CD14-positive monocyte (primary cell): Measurements from ENCODE around the gene HUNK. TPM values are rescaled to one million over a fixed set of nuclear protein-coding genes. Genes with fewer than 3 reads are reported as not detected.

Experiments
- DNase-seq, 3 donors: peaks; one replicate each; pipeline ENCODE4 v3.0.0-alpha.2; 2011 to 2022
- H2AFZ ChIP-seq: 2 replicates; pipeline ENCODE4 v1.6.0; 2012; ENCODE audit warnings: mild to moderate bottlenecking, low read depth, low read length, inconsistent platforms; ENCODE audit not compliant: insufficient read depth, poor library complexity, severe bottlenecking
- H3K27ac ChIP-seq, 2 donors: 1 replicate in 1 of 2; 2 replicates in 1 of 2; pipeline ENCODE4 v1.5.1; 2012 to 2013; ENCODE audit warnings: low read length in 2 of 2, control low read depth in 1 of 2, inconsistent platforms in 1 of 2, low read depth in 1 of 2, mild to moderate bottlenecking in 1 of 2
- H3K27me3 ChIP-seq, 2 donors: one replicate each; pipeline versions ENCODE4 v1.6.0 to v1.6.1; 2011 to 2013; ENCODE audit warnings: low read length in 2 of 2; ENCODE audit not compliant: control insufficient read depth in 2 of 2, insufficient read depth in 2 of 2
- H3K36me3 ChIP-seq, 2 donors: replicated peaks in 1 of 2; 1 replicate in 1 of 2; 2 replicates in 1 of 2; pipeline versions ENCODE4 v1.5.1 to v1.6.1; 2012 to 2013; ENCODE audit warnings: low read length in 2 of 2, control low read depth in 1 of 2, inconsistent platforms in 1 of 2, mild to moderate bottlenecking in 1 of 2; ENCODE audit not compliant: insufficient read depth in 2 of 2, control insufficient read depth in 1 of 2
- H3K4me1 ChIP-seq, 2 donors: 1 replicate in 1 of 2; 2 replicates in 1 of 2; pipeline versions ENCODE4 v1.5.1 to v1.6.1; 2012 to 2013; ENCODE audit warnings: low read length in 2 of 2, control low read depth in 1 of 2, inconsistent platforms in 1 of 2, mild to moderate bottlenecking in 1 of 2, moderate library complexity in 1 of 2; ENCODE audit not compliant: insufficient read depth in 2 of 2, control insufficient read depth in 1 of 2
- H3K4me2 ChIP-seq: replicated peaks from 2 replicates; pipeline ENCODE3; 2012; ENCODE audit warnings: low read length, moderate library complexity, mild to moderate bottlenecking; ENCODE audit not compliant: poor library complexity, severe bottlenecking; ENCODE audit errors: extremely low read depth
- H3K4me3 ChIP-seq, 3 experiments: fragments of 200-600 bp in 1 of 3; sonication (generic) in 1 of 3; replicated peaks in 1 of 3; 1 replicate in 2 of 3; 2 replicates in 1 of 3; pipeline ENCODE4 v1.5.1; 2011 to 2013; ENCODE audit warnings: low read length in 3 of 3, mild to moderate bottlenecking in 3 of 3, control low read depth in 2 of 3, low read depth in 2 of 3, inconsistent platforms in 1 of 3, moderate library complexity in 1 of 3
- H3K79me2 ChIP-seq: 2 replicates; pipeline ENCODE4 v1.6.0; 2012; ENCODE audit warnings: mild to moderate bottlenecking, control low read depth, inconsistent platforms, low read length, moderate library complexity; ENCODE audit not compliant: insufficient read depth
- H3K9ac ChIP-seq: 2 replicates; pipeline ENCODE4 v1.6.0; 2017; ENCODE audit warnings: low read length, mild to moderate bottlenecking; ENCODE audit not compliant: insufficient read depth, poor library complexity, severe bottlenecking
- H3K9me3 ChIP-seq, 2 donors: replicated peaks in 1 of 2; 1 replicate in 1 of 2; 2 replicates in 1 of 2; pipeline versions ENCODE4 v1.5.1 to v1.6.1; 2012 to 2013; ENCODE audit warnings: low read length in 2 of 2, control low read depth in 1 of 2; ENCODE audit not compliant: control insufficient read depth in 1 of 2, insufficient read depth in 1 of 2
- H4K20me1 ChIP-seq: 2 replicates; pipeline ENCODE4 v1.6.0; 2012; ENCODE audit warnings: mild to moderate bottlenecking, low read length, control low read depth, moderate library complexity; ENCODE audit not compliant: insufficient read depth
- H3K27ac Mint-ChIP-seq, 7 donors: one replicate each; pipeline ENCODE4 v1.8.0; 2020; ENCODE audit warnings: mild to moderate bottlenecking in 7 of 7, mixed read lengths in 7 of 7, moderate library complexity in 6 of 7, inconsistent platforms in 2 of 7
- H3K27me3 Mint-ChIP-seq, 3 donors: one replicate each; pipeline ENCODE4 v1.8.0; 2021 to 2022; ENCODE audit warnings: low read depth in 3 of 3, mild to moderate bottlenecking in 3 of 3, mixed read lengths in 3 of 3, moderate library complexity in 3 of 3, inconsistent platforms in 1 of 3
- H3K36me3 Mint-ChIP-seq, 2 donors: one replicate each; pipeline ENCODE4 v1.8.0; 2020; ENCODE audit warnings: mixed read lengths in 2 of 2, inconsistent platforms in 1 of 2, mild to moderate bottlenecking in 1 of 2
- H3K4me1 Mint-ChIP-seq: one replicate; pipeline ENCODE4 v1.8.0; 2020; ENCODE audit warnings: mild to moderate bottlenecking, mixed read lengths
- H3K4me3 Mint-ChIP-seq, 2 donors: one replicate each; pipeline ENCODE4 v1.8.0; 2020; ENCODE audit warnings: mild to moderate bottlenecking in 2 of 2, mixed read lengths in 2 of 2, moderate library complexity in 1 of 2
- H3K9me3 Mint-ChIP-seq, 7 donors: one replicate each; pipeline ENCODE4 v1.8.0; 2020 to 2022; ENCODE audit warnings: mixed read lengths in 7 of 7, mild to moderate bottlenecking in 6 of 7, moderate library complexity in 6 of 7, inconsistent platforms in 2 of 7
- CTCF ChIP-seq: fragments of 200-600 bp; IDR thresholded peaks from one replicate; pipeline ENCODE4 v1.8.0; 2022; ENCODE audit warnings: antibody characterized with exemption, mild to moderate bottlenecking
- WGBS: methylation state at CpG from one replicate; pipeline ENCODE4 v1.1.5; 2013; ENCODE audit warnings: missing lambda C conversion rate; ENCODE audit not compliant: insufficient coverage; 5-methylcytosine and 5-hydroxymethylcytosine counted together
- intact Hi-C, 2 donors: fragments of 100-400 bp; cut with micrococcal nuclease; formaldehyde crosslinking; loops; one replicate each; pipeline versions ENCODE4 v1.15.0 to v1.15.1; 2023
- polyA plus RNA-seq, 3 donors: library from polyadenylated mRNA; depleted of rRNA in 1 of 3; unstranded in 2 of 3; stranded (reverse) in 1 of 3; fragments of 300-500 nt in 2 of 3; fragments of >200 nt in 1 of 3; fragmentation: Illumina TruSeq in 2 of 3; gene quantifications; 1 replicate in 2 of 3; 2 replicates in 1 of 3; pipeline ENCODE4 v1.2.3, GENCODE V29; 2012 to 2021

HUNK gene
- polyA plus RNA-seq, 3 donors, result not detected

GRCh38 chr21:31875496-31876015 lies 2.7 kb downstream of the HUNK start:
- H3K4me2 ChIP-seq, result no peak overlapping the region
- 93% methylated on average over 12 of the region's 21 CpGs for WGBS
- peaks cover 0 to 19% of the 10 kb centered on the region in 2 donors for H3K9me3 ChIP-seq
- H3K4me3 ChIP-seq, result no peak overlapping the region
- DNase-seq, result no peak
- H3K4me1 Mint-ChIP-seq, result peaks cover 6% of the 10 kb centered on the region
- H3K36me3 Mint-ChIP-seq, result no peaks in the 10 kb centered on the region
- peaks cover 3 to 13% of the 10 kb centered on the region in 2 donors for H3K4me1 ChIP-seq
- no peaks in the 10 kb centered on the region for H3K79me2 ChIP-seq
- H3K4me3 Mint-ChIP-seq, result peak overlapping the region in 1 of 2 donors; percentile 36
- H3K27me3 Mint-ChIP-seq, result peaks cover 52 to 82% (median 52%) of the 10 kb centered on the region in 3 donors
- no peak overlapping the region for H2AFZ ChIP-seq
- no peak overlapping the region for H3K27ac ChIP-seq
- TF ChIP-seq CTCF, result no peak
- no peak overlapping the region for H3K27ac Mint-ChIP-seq
- peaks cover 33 to 58% of the 10 kb centered on the region in 2 donors for H3K27me3 ChIP-seq
- intact Hi-C loops, result loop anchor here in 1 of 2 donors (10.0 kb wide), 1 partner anchor 379 kb away; no protein-coding TSS in a partner anchor
- H3K9me3 Mint-ChIP-seq, result peaks cover 0 to 8% (median 0%) of the 10 kb centered on the region in 7 donors
- no peaks in the 10 kb centered on the region for H3K36me3 ChIP-seq
- no peaks in the 10 kb centered on the region for H4K20me1 ChIP-seq
- no peak overlapping the region for H3K9ac ChIP-seq

- no peak overlapping the region for H3K4me2 ChIP-seq
- H3K27ac ChIP-seq, result no peak overlapping the region
- H3K27me3 ChIP-seq, result peaks cover 18 to 39% of the 10 kb centered on the region in 2 donors
- Mint-ChIP-seq H3K27ac (no peak overlapping the region), H3K27me3 (peaks cover 34 to 67% (median 38%) of the 10 kb centered on the region in 3 donors), H3K9me3 (peaks cover 0 to 5% (median under 1%) of the 10 kb centered on the region in 7 donors), H3K4me1 (peaks cover 1% of the 10 kb centered on the region), H3K36me3 (no peaks in the 10 kb centered on the region), H3K4me3 (no peak overlapping the region)
- H3K79me2 ChIP-seq, result no peaks in the 10 kb centered on the region
- no peak for TF ChIP-seq CTCF
- H3K36me3 ChIP-seq, result no peaks in the 10 kb centered on the region
- H3K4me3 ChIP-seq, result no peak overlapping the region
- intact Hi-C loops, result loop anchor here in 1 of 2 donors (10.0 kb wide), 1 partner anchor 377 kb away; no protein-coding TSS in a partner anchor
- H3K4me1 ChIP-seq, result peaks cover 3 to 9% of the 10 kb centered on the region in 2 donors
- peaks cover 0 to 7% of the 10 kb centered on the region in 2 donors for H3K9me3 ChIP-seq
- no peak overlapping the region for H3K9ac ChIP-seq
- no peak for DNase-seq
- H2AFZ ChIP-seq, result no peak overlapping the region
- 83% methylated on average over 2 of the region's 5 CpGs for WGBS
- no peaks in the 10 kb centered on the region for H4K20me1 ChIP-seq
Measured at GRCh38 chr21:31877463-31877957, 4.7 kb downstream of the HUNK start.
